ENCODE data around the gene NFIB.

The NFIB gene

GRCh38 chr9:14278291-14278721 lies 35.6 kb downstream of the NFIB start:
- no peak for DNase-seq (ENCODE audit: low read depth, low spot score)

GRCh38 chr9:14277761-14278160 lies 36.2 kb downstream of the NFIB start:
- no peak for DNase-seq (ENCODE audit: low read depth, low spot score)

- DNase-seq (ENCODE audit: low read depth, low spot score) = no peak
Observed at GRCh38 chr9:14277244-14277643, 36.7 kb downstream of the NFIB start.

DNA sequence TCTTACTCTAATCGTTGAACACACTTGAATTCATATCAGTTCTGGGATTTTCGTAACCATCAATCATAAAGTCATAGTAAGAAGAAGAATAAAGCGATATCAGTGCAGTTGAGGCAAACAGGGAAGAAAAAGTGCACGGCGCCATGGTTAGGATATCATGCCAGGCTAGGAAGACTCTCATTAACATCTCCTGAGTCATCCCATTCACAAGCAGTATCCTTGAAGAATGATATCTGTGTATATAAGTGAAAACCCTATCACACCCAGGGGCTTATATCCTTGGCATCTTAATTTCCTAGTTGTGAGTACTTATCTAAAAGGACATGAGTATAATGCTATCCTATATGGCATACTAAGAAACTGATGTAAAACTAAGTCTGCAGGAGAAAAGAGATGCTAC lies 38.6 kb downstream of the NFIB start:
- no peak for DNase-seq (ENCODE audit: low read depth, low spot score)

DNA sequence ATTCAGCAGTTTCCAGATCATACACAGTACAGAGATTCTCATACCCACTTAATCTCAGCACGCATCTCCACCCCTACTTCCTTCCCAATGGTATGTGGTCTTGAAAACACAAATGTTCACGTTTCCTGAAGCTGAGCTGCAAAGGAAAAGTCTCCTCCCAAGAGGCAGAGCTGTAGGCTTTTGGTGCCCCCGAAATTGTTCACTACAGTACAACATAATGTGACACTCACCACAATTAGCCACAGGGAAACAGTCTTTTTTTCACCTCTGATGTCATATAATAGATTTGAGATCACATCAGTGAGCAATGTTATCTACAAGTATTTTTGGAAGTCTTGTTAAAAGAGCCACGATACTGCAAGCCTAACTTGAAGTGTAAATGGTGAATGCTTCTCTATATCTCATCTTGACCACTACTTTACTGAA lies 40.2 kb downstream of the NFIB start:
- no peak for DNase-seq (ENCODE audit: low read depth, low spot score)

DNA sequence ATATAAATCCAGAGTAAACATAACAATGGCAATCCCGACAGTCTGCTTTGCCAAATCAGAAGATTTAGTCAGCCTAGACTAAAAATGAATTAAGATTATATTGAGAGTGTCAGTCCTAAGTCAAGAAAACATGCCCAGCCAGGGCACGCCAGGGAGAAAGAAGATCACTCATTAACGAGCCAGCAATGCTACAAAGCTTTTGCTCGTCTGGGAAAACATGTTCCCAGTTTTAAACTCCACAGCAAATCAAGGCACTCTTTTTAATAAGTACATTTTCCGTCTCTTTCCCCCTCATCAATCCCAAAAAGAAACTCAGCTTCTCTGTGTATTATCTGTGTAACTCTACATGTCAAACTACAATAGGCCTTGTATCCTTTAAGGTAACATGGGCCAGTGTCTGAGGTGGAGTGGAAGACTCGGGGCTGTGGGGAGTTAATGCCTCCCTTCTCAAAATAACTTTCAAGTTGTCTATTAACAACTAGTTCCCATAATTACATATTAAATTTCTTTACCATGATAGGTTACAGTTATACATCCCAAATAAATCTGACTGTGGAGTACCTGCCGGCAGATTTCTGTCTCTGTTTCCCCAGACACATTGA lies 40.9 kb downstream of the NFIB start:
- DNase-seq (ENCODE audit: low read depth, low spot score) = no peak

DNA sequence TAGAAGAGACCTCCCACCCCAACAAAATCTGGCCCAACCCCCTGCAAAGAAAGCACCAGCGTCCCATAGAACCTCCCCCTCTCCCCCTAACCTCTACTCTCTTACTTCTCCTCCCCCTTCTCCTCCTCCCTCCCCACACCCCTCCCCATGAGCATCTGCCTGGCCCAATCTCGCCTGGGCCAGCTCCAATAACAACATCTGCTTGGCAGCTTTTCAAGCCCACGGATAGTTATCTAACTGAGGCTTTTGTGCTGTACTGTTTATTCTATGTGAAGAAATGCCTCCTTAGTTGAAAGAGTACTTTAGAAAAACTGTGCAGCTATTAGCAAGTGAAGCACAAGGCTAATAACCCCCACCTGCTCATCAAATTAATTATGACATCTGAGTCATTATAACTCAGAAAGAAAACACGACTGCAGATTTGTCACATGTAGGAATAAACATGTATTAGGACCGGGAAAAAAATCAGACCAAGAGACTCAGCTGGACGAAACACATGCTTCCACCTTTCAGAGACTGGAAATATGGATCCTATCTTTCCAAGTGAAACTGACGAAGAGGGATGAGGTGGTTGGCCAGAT lies 42.8 kb downstream of the NFIB start:
- peak; percentile 87 for DNase-seq (ENCODE audit: low read depth, low spot score)

GRCh38 chr9:14270358-14271092 lies 43.4 kb downstream of the NFIB start:
- no peak for DNase-seq (ENCODE audit: low read depth, low spot score)

DNA sequence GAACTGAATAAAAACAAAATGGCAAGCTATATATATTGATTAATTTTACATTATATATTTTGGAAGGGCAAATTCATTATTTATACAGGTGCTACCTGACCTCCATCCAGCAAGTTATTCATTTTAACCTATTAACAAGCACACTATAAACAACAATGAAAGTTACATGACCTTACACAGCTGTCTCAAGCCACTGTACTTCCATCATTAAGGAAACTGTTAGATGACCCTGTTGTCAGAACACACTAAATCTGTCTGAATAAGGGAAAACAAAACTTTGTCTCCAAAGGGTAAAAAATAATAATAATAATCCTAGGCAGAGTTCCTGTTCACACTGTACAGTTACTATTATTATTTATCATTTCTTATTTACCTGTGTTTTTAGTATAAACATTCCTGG lies 44.0 kb downstream of the NFIB start:
- no peak for DNase-seq (ENCODE audit: low read depth, low spot score)

GRCh38 chr9:14263707-14264483 lies 50.0 kb downstream of the NFIB start:
- no peak for DNase-seq (ENCODE audit: low read depth, low spot score)

- no peak for DNase-seq (ENCODE audit: low read depth, low spot score)
Observed at GRCh38 chr9:14262827-14263226, 51.1 kb downstream of the NFIB start.

DNA sequence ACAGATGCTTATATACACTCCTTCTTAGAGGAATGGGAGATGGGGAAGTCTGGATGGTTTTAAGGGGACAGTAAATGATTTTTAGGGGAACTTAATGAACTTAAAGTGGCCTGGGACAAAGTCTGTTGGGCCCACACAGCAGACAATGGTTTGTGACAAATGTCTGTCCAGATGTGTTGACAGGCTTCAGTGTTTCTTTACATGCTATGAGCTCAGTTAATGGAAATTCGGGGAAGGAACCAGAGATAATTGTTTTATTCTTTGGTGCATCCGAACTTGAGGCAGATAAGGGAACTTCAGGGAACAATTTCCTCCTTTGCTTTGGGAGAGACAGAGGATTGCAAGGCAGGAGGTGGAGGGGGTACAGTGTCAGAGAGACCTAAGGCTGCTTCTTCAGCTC lies 52.3 kb downstream of the NFIB start:
- DNase-seq (ENCODE audit: low read depth, low spot score) = no peak

GRCh38 chr9:14260101-14260500 lies 53.8 kb downstream of the NFIB start:
- no peak for DNase-seq (ENCODE audit: low read depth, low spot score)

DNA sequence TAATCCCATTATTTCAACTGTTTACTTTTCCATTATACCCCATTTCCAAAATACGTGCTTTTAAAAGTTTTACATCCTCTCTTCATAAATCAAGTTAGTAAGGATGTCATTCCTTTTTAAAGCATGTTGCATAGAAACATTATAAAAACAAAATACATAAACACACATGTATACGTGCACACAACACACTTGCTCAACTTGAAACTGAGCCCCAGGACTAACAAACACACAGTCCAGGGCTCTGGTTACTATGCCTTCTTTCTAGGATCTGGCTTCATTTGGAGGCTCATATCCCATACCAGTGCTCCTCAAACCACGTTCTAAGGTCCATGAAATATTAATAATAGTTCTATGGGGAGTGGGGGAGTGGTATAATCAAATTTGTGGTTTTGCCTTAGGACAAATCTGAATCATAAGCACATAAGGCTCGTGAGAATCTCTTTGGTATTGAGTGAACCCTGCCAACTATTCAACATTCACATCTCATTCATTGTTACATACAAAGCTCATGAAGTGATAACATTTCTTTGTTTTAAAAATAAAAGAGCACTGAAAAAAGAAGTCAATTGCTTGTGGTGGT lies 55.2 kb downstream of the NFIB start:
- DNase-seq (ENCODE audit: low read depth, low spot score) = no peak

DNA sequence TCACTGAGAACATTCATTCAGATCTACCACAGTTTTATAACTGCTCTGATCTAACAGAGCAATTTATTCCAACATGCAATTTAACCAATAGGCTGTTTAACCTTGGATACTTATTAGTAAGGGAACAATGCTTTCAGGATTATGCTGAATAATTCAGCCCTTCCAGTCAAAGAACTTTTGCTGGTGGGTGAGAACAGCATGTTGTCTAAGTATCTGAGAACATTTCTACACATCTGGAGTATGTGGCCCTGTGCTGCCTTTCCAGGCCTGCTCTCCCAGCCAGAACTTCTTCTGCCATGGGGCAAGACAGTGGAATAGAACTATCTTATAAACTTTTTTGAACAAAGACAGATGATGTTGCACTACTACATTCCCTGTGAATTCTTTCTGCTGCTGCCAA lies 55.8 kb downstream of the NFIB start:
- no peak for DNase-seq (ENCODE audit: low read depth, low spot score)

- no peak for DNase-seq (ENCODE audit: low read depth, low spot score)
Observed at GRCh38 chr9:14256588-14256987, 57.4 kb downstream of the NFIB start.

DNA sequence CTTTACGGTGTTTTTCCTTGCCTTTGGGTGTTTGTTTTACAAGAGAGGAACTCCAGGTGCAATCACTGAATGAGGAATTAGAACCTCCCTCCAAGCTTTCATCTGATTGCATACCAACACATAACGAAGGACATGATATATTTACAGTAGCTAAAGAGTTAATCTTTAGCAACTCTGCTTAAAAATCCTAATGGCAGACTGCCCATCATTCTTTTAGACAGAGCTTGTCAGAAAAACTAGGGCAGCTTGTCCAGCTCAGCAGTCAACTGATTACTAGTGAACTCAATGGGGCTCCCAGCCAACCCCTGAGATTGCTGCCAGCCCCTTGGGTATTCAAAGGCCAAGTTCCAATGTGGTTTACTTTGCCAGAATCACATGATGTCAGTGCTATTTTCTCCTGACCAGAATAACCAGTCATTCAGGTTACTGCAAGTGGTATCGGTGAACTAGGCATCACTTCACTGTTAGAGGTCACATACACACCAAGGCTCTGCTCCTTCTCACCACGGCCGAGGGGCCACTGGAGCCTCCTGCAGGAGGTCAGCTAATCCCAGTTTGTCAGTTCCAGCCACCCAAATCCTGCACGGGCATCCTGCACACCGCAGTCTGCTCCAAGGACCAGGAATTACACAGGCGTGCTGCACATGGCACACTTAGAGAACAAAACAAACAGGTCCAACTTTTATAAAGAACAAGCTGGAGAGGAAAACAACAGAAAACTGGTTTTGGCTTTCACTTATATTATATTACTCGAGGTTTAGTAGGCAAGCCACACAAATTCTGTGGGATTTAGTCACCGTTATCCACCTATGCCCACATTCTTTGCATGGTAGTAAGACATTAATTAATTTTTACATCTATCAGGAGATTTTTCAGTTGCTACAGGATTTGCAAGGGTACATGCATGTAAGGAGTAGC lies 62.5 kb downstream of the NFIB start:
- peak; percentile 38 for DNase-seq (ENCODE audit: low read depth, low spot score)

DNA sequence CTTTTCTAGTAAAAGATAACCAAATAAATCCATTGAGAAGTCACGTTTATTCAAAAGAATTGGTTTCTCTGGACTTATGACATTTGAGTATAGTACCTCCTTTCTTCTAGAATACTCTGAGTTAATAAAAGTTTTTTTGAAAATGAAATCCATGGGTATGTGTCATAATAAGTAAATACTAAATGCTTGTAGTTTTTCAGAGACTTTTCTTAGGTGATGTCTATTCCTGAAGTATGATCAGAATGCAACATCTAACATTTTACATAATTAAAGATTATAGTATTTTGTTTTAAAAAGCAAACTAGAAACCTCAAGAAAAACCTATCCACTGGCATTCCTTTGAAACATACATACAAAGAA lies 63.2 kb downstream of the NFIB start:
- DNase-seq (ENCODE audit: low read depth, low spot score) = no peak

GRCh38 chr9:14249527-14249926 lies 64.4 kb downstream of the NFIB start:
- no peak for DNase-seq (ENCODE audit: low read depth, low spot score)

DNA sequence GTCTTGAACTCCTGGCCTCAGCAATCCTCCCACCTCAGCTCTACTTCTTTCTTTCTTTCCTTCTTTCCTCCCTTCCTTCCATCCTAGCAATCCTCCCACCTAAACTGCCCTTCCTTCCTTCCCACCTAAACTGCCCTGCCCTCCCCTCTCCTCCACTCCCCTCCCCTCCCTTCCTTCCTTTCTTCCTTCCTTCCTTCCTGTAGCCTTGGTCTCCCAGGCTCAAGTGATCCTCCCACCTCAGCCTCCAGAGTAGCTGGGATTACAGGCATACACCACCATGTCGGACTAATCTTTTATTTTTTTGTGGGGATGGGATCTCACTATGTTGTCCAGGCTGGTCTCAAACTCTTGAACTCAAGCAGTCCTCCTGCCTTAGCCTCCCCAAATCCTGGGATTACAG lies 65.8 kb downstream of the NFIB start:
- no peak for DNase-seq (ENCODE audit: low read depth, low spot score)

GRCh38 chr9:14247577-14247976 lies 66.4 kb downstream of the NFIB start:
- DNase-seq (ENCODE audit: low read depth, low spot score) = no peak
